Stimulated activated CD4-positive, alpha-beta T cell treated with anti-CD3 and anti-CD28 coated beads, Interleukin-4, amount 100 ng/mL, for 1 hour (primary cell): ENCODE data around the gene SLC38A8.
A peak's percentile ranks its signal among the peaks of the same experiment; 100 is the strongest.

ENCODE experiments used
- DNase-seq: peaks from one replicate; pipeline ENCODE4 v3.0.0-alpha.2; 2020

SLC38A8 gene

GRCh38 chr16:84042308-84042878 is at the start of gene SLC38A8:
TSS of gene SLC38A8 (minus strand) at chr16:84042795. CDS start at chr16:84042157, 638 bp downstream.
- DNase-seq: no peak

- no peak for DNase-seq
Observed at GRCh38 chr16:84091460-84091859, 48.9 kb upstream of the SLC38A8 start.

DNA sequence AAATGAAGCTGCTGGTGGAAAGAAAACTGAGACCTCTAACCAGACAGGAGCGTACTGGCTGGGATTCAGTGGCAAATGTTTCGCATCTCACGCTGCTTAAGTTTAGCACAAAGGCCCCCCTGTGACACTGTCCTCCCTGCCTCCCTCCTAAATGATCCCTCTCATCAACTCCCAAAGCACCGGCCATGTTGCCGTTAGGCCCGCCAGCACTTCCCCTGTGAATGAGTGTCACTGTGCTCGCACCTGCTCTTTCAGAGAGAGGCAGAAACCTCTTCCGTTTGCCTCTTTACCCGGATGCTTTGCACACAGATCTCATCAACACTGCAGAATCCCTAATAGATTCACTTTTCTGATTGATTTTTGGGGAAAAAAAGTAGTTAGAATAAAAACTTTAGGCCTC is 47.6 kb upstream of the SLC38A8 start:
- no peak for DNase-seq

- peak; percentile 43 for DNase-seq
Observed at GRCh38 chr16:84088695-84089395, 46.2 kb upstream of the SLC38A8 start.

DNA sequence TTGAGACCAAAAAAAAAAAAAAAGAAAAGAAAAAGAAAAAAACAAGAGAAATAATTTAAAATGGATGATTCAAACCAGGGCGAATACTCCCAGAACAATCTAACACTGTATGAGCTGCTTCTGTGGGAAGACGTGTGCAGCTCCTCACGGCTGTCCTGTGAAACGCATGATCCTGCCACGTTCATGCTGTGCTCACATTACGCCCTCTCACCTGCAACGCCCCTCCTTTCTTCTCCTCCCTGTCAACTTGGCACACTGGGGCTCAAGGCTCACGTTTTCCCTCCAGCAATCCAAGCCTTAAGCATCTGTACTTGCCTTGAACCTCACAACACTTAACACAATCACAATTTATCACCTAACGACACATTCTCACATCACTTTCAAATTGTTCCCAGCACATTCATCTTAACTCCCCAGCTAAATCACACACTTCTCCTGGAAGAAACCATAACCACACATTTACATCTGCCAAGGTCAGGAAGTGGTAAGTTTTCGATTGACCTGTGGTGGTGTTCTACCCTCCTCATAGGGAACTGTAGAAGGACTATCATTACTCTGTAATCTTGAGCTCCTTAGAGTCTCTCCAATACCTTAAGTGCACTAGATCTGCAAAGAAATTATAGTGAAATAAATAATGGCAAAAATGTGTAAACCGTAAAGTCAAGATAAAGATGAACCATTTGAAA is 45.0 kb upstream of the SLC38A8 start:
- DNase-seq: no peak

DNA sequence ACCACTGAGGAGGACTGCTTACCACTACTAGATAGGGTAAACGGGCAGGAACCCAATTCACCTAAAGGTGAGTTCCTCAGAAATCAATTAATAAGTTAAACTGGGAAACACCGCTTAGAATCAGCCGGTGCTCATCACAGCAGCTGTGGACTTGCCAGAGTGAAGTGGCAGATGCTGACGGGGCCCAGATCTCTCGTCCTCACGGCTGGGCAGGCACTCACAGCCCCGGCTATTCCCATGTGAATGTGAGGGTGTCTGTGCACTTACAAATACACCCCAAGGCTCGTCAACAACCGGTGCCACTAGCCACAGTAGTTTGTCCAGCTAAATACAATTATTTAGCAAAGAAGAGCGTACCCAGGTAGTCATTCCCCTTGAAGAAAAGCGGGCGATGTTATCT is 44.4 kb upstream of the SLC38A8 start:
- no peak for DNase-seq

GRCh38 chr16:84086341-84086740 is 43.7 kb upstream of the SLC38A8 start:
- DNase-seq: no peak

- DNase-seq: no peak
Observed at GRCh38 chr16:84085773-84086172, 43.2 kb upstream of the SLC38A8 start.

GRCh38 chr16:84085271-84085667 is 42.7 kb upstream of the SLC38A8 start:
- DNase-seq: no peak

GRCh38 chr16:84084570-84085270 is 42.1 kb upstream of the SLC38A8 start:
- DNase-seq: peak; percentile 61

- no peak for DNase-seq
Observed at GRCh38 chr16:84082835-84083569, 40.4 kb upstream of the SLC38A8 start.

DNA sequence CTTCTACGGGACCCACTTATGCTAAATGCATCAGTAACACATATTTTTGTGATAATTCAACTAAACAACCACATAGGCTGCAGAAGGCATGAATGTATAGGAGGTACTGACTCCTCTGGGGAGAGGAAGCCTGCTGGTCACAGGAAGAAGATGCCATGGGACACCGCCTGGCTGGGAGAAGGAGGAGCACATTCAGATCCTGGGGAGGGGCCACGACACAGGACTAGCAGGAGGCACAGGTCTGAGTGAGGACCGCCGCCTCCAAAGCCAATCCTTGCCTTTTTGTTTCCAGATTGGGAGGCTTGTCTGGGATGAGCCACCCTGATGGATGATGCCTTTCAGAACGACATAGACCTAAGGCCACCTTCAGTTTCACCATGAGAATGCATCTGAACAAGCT is 39.5 kb upstream of the SLC38A8 start:
- no peak for DNase-seq

- no peak for DNase-seq
Observed at GRCh38 chr16:84081446-84081989, 38.9 kb upstream of the SLC38A8 start.

DNA sequence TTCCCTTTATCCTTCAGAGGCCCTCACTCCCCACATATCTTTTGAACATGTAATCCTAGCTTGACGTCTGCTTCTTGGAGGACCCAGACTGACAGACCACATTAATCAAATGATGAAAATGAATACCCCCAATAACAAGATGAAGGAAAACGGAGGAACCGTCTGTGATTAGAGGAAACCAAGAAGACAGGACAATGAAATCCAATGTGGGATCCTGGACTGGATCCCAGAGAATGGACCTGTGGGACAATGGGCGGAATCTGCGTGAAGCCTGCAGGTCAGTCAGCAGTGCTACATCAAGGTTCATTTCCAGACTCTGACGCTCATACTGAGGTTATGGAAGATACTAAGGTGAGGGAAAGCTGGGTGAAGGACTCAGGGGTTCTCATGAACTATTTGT is 38.2 kb upstream of the SLC38A8 start:
- DNase-seq: no peak

GRCh38 chr16:84080378-84080777 is 37.8 kb upstream of the SLC38A8 start:
- no peak for DNase-seq

GRCh38 chr16:84079664-84080063 is 37.1 kb upstream of the SLC38A8 start:
- no peak for DNase-seq

DNA sequence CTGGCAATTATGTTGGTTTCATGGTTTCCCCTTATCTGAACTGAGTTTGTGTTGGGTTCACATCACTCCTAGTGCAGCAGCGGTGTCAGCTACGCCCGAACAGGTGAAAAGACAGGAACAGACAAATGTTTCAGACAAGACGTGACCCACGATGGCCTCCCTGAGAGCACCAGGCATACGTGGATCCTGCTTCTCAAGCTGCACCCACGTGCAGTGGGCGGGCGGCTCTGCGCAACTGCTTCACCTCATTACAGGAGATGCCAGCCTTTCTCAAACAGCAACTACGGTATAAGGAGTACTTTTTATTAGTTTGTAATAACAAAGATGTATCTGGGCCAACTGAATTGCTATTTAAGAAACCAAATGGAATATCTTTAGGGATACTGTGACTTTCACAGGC is 32.8 kb upstream of the SLC38A8 start:
- DNase-seq: no peak

DNA sequence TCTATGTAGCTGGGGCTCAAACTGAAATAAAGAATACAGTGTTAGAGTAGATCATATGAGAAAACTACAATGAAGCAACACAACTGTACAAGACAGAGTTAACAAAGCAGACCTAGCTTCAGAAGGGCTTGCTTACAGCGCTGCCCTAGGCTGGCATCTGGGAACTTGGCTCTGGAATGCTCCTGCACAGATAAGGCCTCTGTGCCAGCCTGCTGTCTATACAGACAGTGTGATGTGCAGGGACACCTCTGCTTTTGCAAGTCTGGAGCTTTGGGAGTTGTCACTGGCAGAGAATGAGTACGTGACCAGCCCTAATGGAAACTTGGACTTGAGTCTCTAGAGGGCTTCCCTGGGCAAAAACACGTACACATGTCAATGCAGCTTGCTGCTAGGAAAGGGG is 32.1 kb upstream of the SLC38A8 start:
- DNase-seq: no peak

DNA sequence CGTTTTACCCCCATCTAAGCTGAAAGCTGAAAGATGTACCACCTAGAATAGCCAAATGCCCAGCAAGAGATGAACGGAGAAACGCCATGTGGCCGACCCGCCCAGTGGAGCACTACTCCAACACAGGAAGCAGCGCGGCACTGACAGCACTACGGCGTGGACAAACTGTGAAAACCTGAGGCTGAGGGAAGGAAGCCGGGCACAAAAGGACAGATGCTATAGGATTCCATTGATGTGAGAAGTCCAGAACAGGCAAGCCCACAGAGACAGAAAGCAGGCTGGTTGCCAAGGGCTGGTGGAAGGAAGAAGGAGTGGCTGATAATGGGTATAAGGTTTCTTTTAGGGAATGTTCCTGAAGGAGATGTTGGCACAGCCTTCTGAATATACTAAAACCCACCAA is 29.4 kb upstream of the SLC38A8 start:
- DNase-seq: no peak

GRCh38 chr16:84071121-84071520 is 28.5 kb upstream of the SLC38A8 start:
- DNase-seq: no peak

DNA sequence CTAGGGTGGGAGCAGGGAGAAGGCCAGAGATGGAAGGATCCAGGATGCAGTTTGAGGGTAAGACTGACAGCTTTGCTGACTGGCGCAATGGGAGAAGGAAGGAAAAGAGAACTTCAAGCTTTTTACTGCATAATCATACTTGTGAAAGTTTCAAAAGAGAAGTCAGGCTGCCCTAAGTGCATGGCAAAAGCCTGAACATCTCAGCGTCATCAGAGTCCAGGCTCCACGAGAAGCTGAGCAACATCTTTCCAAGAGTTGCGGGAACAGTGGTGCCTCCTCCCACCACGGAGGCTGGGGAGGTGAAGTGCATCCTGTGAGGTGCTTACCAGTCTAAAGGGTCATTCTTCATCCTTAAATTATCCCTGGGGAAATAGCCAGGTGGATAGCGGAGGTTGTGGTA is 26.9 kb upstream of the SLC38A8 start:
- no peak for DNase-seq

- no peak for DNase-seq
Observed at GRCh38 chr16:84068783-84069462, 26.3 kb upstream of the SLC38A8 start.
